Ishikawa (cell line): Measurements from ENCODE around the gene DRD4.

Experiments
- CEBPB ChIP-seq: IDR thresholded peaks from 2 replicates; pipeline ENCODE4 v1.6.1; 2012
- CREB1 ChIP-seq: IDR thresholded peaks from 2 replicates; pipeline ENCODE4 v1.6.1; 2012; ENCODE audit warnings: low read depth
- EGR1 ChIP-seq: IDR thresholded peaks from 2 replicates; pipeline ENCODE4 v1.6.1; 2012
- EP300 ChIP-seq: IDR thresholded peaks from 2 replicates; pipeline ENCODE4 v1.6.1; 2012; ENCODE audit warnings: borderline replicate concordance
- FOXM1 ChIP-seq: IDR thresholded peaks from 2 replicates; pipeline ENCODE4 v1.6.1; 2012; ENCODE audit warnings: low read depth, borderline replicate concordance
- NFIC ChIP-seq: IDR thresholded peaks from 2 replicates; pipeline ENCODE4 v1.6.1; 2012
- RAD21 ChIP-seq: IDR thresholded peaks from 2 replicates; pipeline ENCODE4 v1.6.1; 2012; ENCODE audit warnings: low read depth
- TAF1 ChIP-seq: IDR thresholded peaks from 2 replicates; pipeline ENCODE4 v1.6.1; 2012; ENCODE audit warnings: low read depth, mild to moderate bottlenecking
- TCF12 ChIP-seq: IDR thresholded peaks from 2 replicates; pipeline ENCODE4 v1.6.1; 2012; ENCODE audit warnings: low read depth
- TEAD4 ChIP-seq: IDR thresholded peaks from 2 replicates; pipeline ENCODE4 v1.6.1; 2012
- YY1 ChIP-seq: IDR thresholded peaks from 2 replicates; pipeline ENCODE4 v1.6.1; 2012; ENCODE audit warnings: low read depth
- ZBTB7A ChIP-seq: IDR thresholded peaks from 2 replicates; pipeline ENCODE4 v1.6.1; 2012; ENCODE audit warnings: low read depth
- TF ChIP-seq, protein P1 (sequence below): IDR thresholded peaks from 2 replicates; pipeline ENCODE4 v1.6.1; 2012
- TF ChIP-seq, protein P2 (sequence below): IDR thresholded peaks from 2 replicates; pipeline ENCODE4 v1.6.1; 2012; ENCODE audit warnings: low read depth, mild to moderate bottlenecking
- TF ChIP-seq, protein P3 (sequence below): IDR thresholded peaks from 2 replicates; pipeline ENCODE4 v1.6.1; 2012

Gene DRD4

GRCh38 chr11:620935-621814 lies 15.9 kb upstream of the DRD4 start:
- TF ChIP-seq EGR1, result no peak

GRCh38 chr11:621838-622237 lies 15.2 kb upstream of the DRD4 start:
- TF ChIP-seq NFIC (no peak), CREB1 (no peak), CEBPB (no peak), TAF1 (no peak), RAD21 (no peak), TEAD4 (no peak), TCF12 (no peak)
- TF ChIP-seq, protein P1, sequence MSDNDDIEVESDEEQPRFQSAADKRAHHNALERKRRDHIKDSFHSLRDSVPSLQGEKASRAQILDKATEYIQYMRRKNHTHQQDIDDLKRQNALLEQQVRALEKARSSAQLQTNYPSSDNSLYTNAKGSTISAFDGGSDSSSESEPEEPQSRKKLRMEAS, result no peak
- TF ChIP-seq, protein P2, sequence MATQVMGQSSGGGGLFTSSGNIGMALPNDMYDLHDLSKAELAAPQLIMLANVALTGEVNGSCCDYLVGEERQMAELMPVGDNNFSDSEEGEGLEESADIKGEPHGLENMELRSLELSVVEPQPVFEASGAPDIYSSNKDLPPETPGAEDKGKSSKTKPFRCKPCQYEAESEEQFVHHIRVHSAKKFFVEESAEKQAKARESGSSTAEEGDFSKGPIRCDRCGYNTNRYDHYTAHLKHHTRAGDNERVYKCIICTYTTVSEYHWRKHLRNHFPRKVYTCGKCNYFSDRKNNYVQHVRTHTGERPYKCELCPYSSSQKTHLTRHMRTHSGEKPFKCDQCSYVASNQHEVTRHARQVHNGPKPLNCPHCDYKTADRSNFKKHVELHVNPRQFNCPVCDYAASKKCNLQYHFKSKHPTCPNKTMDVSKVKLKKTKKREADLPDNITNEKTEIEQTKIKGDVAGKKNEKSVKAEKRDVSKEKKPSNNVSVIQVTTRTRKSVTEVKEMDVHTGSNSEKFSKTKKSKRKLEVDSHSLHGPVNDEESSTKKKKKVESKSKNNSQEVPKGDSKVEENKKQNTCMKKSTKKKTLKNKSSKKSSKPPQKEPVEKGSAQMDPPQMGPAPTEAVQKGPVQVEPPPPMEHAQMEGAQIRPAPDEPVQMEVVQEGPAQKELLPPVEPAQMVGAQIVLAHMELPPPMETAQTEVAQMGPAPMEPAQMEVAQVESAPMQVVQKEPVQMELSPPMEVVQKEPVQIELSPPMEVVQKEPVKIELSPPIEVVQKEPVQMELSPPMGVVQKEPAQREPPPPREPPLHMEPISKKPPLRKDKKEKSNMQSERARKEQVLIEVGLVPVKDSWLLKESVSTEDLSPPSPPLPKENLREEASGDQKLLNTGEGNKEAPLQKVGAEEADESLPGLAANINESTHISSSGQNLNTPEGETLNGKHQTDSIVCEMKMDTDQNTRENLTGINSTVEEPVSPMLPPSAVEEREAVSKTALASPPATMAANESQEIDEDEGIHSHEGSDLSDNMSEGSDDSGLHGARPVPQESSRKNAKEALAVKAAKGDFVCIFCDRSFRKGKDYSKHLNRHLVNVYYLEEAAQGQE, result no peak

DNA sequence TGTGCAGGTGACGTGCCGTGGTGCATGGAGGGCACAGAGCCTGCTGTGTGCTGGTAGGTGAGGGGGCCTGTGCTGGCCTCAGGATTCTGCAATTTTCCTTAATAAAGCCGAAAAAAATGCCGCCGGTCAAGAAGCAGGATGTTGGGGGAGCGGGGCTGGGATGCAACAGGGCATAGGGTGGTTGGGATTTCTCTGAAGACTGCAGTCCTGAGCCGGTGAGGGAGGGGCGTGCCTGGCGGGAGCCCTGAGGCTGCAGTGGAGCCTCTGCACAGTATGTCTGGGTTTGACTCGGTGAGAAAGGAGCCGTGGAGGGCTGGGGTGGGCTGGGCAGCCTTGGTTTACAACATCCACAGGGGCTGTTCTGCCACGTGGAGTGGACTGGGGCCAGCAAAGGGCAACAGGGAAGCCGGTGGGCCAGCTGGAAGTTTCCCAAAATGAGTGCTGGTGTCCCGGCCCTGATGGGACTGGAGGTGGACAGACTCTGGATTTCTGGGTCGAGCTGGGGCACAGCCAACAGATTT lies 13.7 kb upstream of the DRD4 start:
- TF ChIP-seq YY1 (no peak), EGR1 (no peak), TEAD4 (no peak), CREB1 (no peak), EP300 (no peak), ZBTB7A (no peak), NFIC (no peak), CEBPB (no peak), TCF12 (no peak), FOXM1 (no peak), TAF1 (no peak), RAD21 (no peak)
- TF ChIP-seq, protein P2, result no peak
- TF ChIP-seq, protein P3, sequence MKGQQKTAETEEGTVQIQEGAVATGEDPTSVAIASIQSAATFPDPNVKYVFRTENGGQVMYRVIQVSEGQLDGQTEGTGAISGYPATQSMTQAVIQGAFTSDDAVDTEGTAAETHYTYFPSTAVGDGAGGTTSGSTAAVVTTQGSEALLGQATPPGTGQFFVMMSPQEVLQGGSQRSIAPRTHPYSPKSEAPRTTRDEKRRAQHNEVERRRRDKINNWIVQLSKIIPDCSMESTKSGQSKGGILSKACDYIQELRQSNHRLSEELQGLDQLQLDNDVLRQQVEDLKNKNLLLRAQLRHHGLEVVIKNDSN, result no peak
- TF ChIP-seq, protein P1, result no peak

DNA sequence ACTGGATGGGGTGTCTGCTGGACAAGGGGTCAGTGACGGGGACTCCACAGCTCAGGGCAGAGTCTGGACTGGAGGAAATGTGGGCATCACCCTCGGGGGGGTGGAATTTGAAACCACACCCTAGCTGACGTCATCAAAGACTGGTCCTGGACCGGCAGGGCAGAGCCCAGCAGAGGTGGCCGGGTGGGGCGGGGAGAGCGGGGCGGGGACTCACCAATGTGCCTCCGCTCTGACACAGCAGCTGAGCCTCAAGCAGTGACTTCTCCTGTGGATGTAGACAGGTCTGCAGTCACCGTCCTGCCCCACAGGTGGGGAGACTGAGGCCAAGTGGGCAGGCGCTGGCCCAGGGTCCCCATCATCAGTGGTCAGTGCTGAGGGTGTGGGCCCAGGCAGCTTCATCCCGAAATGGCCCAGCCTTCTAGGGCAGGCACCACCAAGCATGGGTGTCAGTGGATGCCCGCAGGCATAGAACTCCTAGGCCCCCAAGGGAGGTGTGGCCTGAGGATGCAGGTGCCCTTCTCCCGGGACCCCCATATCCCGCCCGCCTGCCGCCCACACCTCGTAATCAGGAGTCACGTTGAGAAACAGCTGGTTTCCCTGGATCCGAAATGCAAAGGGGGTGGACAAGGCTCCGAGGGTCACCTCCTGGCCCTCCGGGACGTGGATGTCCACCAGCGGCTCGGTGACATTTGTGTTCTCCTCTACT lies 12.9 kb upstream of the DRD4 start:
- TF ChIP-seq, protein P2, result no peak
- TF ChIP-seq FOXM1, result no peak
- no peak for TF ChIP-seq TCF12
- TF ChIP-seq YY1, result no peak
- TF ChIP-seq TEAD4, result no peak
- no peak for TF ChIP-seq ZBTB7A
- TF ChIP-seq, protein P1, result no peak
- no peak for TF ChIP-seq EGR1
- TF ChIP-seq CEBPB, result no peak
- no peak for TF ChIP-seq RAD21
- TF ChIP-seq TAF1, result no peak
- no peak for TF ChIP-seq NFIC
- no peak for TF ChIP-seq CREB1
- TF ChIP-seq EP300, result no peak
- TF ChIP-seq, protein P3, result no peak
